Measurements from ENCODE around the gene DLGAP5.

DLGAP5 gene

GRCh38 chr14:55136241-55136640, 55.1 kb downstream of the DLGAP5 start:
- TF ChIP-seq CTCF (IDR thresholded peaks at IDR 0.05; ENCODE audit: insufficient read depth, low read length, poor library complexity, severe bottlenecking) (no peak), EZH2phosphoT487 (conservative IDR thresholded peaks at IDR 0.05; ENCODE audit: low read length) (no peak)
- H3K9ac ChIP-seq (ENCODE audit: low read length): no peak overlapping the region
- H3K36me3 ChIP-seq (ENCODE audit: low read length): peaks cover 4% of the 10 kb centered on the region; the same call in 1 of the 2 replicates
- H3K9me2 ChIP-seq (replicated peaks; ENCODE audit: insufficient read depth, low read length): no peaks in the 10 kb centered on the region
- H4K20me1 ChIP-seq (ENCODE audit: low read depth, low read length): no peaks in the 10 kb centered on the region
- H3K9me3 ChIP-seq (ENCODE audit: insufficient read depth, low read length): no peaks in the 10 kb centered on the region
- H3K27me3 ChIP-seq (ENCODE audit: low read length): no peaks in the 10 kb centered on the region
- no peak overlapping the region for H3K27ac ChIP-seq (ENCODE audit: low read depth, low read length)
- no peak overlapping the region for H3K4me2 ChIP-seq (ENCODE audit: low read depth, low read length, poor library complexity, severe bottlenecking)
- no peaks in the 10 kb centered on the region for H3K79me2 ChIP-seq (ENCODE audit: insufficient read depth, low read length)
- H3F3A ChIP-seq (ENCODE audit: insufficient read depth): peaks cover 4% of the 10 kb centered on the region; the same call in 1 of the 2 replicates
- no peak overlapping the region for H2AFZ ChIP-seq (ENCODE audit: low read depth, low read length, severe bottlenecking)
- no peak overlapping the region for H3K4me3 ChIP-seq (ENCODE audit: insufficient read depth, low read length, poor library complexity, severe bottlenecking)

- Histone ChIP-seq H3K4me3 (ENCODE audit: insufficient read depth, low read length, poor library complexity, severe bottlenecking) (no peak overlapping the region), H3K79me2 (ENCODE audit: insufficient read depth, low read length) (no peaks in the 10 kb centered on the region), H4K20me1 (ENCODE audit: low read depth, low read length) (no peaks in the 10 kb centered on the region)
Measured at GRCh38 chr14:55133416-55133815, 58.0 kb downstream of the DLGAP5 start.

GRCh38 chr14:55131370-55132137, 59.8 kb downstream of the DLGAP5 start:
- Histone ChIP-seq H3K4me2 (ENCODE audit: low read depth, low read length, poor library complexity, severe bottlenecking) (no peak overlapping the region), H3K79me2 (ENCODE audit: insufficient read depth, low read length) (no peaks in the 10 kb centered on the region), H3K9ac (ENCODE audit: low read length) (no peak overlapping the region)

More at GRCh38 chr14:55133416-55133815, 58.0 kb downstream of the DLGAP5 start:
- Histone ChIP-seq H3K27ac (ENCODE audit: low read depth, low read length) (no peak overlapping the region), H3K4me2 (ENCODE audit: low read depth, low read length, poor library complexity, severe bottlenecking) (no peak overlapping the region), H2AFZ (ENCODE audit: low read depth, low read length, severe bottlenecking) (no peak overlapping the region), H3K9me2 (replicated peaks; ENCODE audit: insufficient read depth, low read length) (no peaks in the 10 kb centered on the region), H3K9me3 (ENCODE audit: insufficient read depth, low read length) (no peaks in the 10 kb centered on the region), H3K9ac (ENCODE audit: low read length) (no peak overlapping the region), H3K36me3 (ENCODE audit: low read length) (peaks cover 2% of the 10 kb centered on the region; the same call in 1 of the 2 replicates), H3F3A (ENCODE audit: insufficient read depth) (peaks cover 9% of the 10 kb centered on the region), H3K27me3 (ENCODE audit: low read length) (no peaks in the 10 kb centered on the region)
- TF ChIP-seq CTCF (IDR thresholded peaks at IDR 0.05; ENCODE audit: insufficient read depth, low read length, poor library complexity, severe bottlenecking): no peak
- no peak for TF ChIP-seq EZH2phosphoT487 (conservative IDR thresholded peaks at IDR 0.05; ENCODE audit: low read length)

More at GRCh38 chr14:55131370-55132137, 59.8 kb downstream of the DLGAP5 start:
- TF ChIP-seq CTCF (IDR thresholded peaks at IDR 0.05; ENCODE audit: insufficient read depth, low read length, poor library complexity, severe bottlenecking) (no peak), EZH2phosphoT487 (conservative IDR thresholded peaks at IDR 0.05; ENCODE audit: low read length) (no peak)
- H2AFZ ChIP-seq (ENCODE audit: low read depth, low read length, severe bottlenecking): no peak overlapping the region
- no peaks in the 10 kb centered on the region for H3K27me3 ChIP-seq (ENCODE audit: low read length)
- no peaks in the 10 kb centered on the region for H3K9me3 ChIP-seq (ENCODE audit: insufficient read depth, low read length)
- no peaks in the 10 kb centered on the region for H3K9me2 ChIP-seq (replicated peaks; ENCODE audit: insufficient read depth, low read length)
- no peak overlapping the region for H3K4me3 ChIP-seq (ENCODE audit: insufficient read depth, low read length, poor library complexity, severe bottlenecking)
- H3K36me3 ChIP-seq (ENCODE audit: low read length): no peaks in the 10 kb centered on the region
- no peaks in the 10 kb centered on the region for H4K20me1 ChIP-seq (ENCODE audit: low read depth, low read length)
- H3K27ac ChIP-seq (ENCODE audit: low read depth, low read length): no peak overlapping the region
- peaks cover 9% of the 10 kb centered on the region for H3F3A ChIP-seq (ENCODE audit: insufficient read depth)
